ENCODE data around the gene PTPRA. TPM values are rescaled to one million over a fixed set of nuclear protein-coding genes. Genes with fewer than 3 reads are reported as not detected.
A peak's percentile ranks its signal among the peaks of the same experiment; 100 is the strongest.

PTPRA gene
- polyA plus RNA-seq, 1 experiment: 46.2 TPM

DNA sequence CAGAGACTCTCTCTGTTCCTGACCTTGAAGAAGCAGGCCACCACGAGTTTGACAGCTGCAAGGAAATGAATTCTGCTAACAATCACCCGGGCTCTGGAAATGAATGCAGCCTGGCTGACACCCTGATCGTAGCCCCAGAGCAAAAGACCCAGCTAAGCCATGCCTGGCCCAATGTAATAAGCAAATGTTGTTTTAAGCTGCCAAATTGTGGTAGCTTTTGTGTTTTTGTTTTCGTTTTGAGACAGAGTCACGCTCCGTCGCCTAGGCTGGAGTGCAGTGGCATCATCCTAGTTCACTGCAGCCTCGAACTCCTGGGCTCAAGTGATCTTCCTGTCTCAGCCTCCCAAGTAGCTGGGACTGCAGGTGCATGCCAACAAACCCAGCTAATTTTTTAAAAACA, 194.8 kb downstream of the PTPRA start:
- ChIA-PET POLR2A (no interaction called here), CTCF (no interaction called here)
- Histone ChIP-seq H3K4me3 (ENCODE audit: low read depth, low read length) (no peak overlapping the region), H3K36me3 (ENCODE audit: control insufficient read depth, insufficient read depth, low read length) (no peaks in the 10 kb centered on the region), H3K27me3 (ENCODE audit: control insufficient read depth, insufficient read depth, low read length) (peaks cover 6% of the 10 kb centered on the region)
- TF ChIP-seq, protein P1, sequence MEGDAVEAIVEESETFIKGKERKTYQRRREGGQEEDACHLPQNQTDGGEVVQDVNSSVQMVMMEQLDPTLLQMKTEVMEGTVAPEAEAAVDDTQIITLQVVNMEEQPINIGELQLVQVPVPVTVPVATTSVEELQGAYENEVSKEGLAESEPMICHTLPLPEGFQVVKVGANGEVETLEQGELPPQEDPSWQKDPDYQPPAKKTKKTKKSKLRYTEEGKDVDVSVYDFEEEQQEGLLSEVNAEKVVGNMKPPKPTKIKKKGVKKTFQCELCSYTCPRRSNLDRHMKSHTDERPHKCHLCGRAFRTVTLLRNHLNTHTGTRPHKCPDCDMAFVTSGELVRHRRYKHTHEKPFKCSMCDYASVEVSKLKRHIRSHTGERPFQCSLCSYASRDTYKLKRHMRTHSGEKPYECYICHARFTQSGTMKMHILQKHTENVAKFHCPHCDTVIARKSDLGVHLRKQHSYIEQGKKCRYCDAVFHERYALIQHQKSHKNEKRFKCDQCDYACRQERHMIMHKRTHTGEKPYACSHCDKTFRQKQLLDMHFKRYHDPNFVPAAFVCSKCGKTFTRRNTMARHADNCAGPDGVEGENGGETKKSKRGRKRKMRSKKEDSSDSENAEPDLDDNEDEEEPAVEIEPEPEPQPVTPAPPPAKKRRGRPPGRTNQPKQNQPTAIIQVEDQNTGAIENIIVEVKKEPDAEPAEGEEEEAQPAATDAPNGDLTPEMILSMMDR (IDR thresholded peaks at IDR 0.05; ENCODE audit: insufficient read depth, low read depth, low read length): no peak
- no peak for DNase-seq (ENCODE audit: low read depth)

DNA sequence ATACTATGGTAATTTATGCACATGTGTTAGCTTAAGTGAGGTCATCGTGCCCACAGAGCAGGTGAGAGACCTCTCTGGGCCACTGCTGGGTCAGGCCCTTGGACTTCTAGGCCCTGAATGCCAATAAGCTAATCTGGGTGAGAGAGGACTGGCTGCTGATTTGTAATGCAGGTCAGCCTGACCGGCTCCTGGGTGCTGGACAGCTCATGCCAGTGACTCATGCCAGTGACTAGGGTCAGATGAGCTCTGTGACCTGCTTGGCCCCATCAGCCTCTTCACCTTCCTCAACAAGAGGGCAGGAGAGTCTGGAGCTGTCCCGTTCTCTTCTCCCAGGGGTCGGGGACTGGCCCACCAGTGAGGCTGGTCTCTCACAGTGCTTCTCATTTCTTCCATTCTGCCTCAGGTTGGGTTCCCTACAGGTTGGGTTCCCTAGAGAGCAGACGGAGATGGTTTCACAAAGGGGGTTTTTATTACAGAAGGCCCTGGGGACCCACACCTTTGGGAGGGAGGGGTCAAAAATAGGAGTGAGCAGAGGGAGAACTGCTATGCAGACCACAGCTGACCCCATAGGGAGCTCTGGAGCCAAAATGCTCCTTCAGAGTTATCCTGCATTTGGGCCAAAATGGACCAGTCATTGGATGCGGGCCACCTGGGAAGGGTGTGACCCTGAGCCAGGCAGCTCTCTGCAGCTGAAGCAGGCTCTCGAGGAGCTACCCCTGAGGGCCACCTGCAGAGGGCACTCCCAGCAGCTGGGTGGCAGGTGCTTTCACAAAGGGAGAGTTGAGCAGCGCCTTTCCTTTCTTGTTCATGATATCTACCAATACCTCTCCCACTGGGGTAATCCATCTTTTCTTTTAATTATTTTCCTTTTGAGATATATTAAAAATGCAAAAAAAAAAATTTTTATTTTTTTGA, 196.0 kb downstream of the PTPRA start:
- TF ChIP-seq, protein P1 (IDR thresholded peaks at IDR 0.05; ENCODE audit: insufficient read depth, low read depth, low read length): no peak
- Histone ChIP-seq H3K36me3 (ENCODE audit: control insufficient read depth, insufficient read depth, low read length) (no peaks in the 10 kb centered on the region), H3K27me3 (ENCODE audit: control insufficient read depth, insufficient read depth, low read length) (peaks cover 8% of the 10 kb centered on the region), H3K4me3 (ENCODE audit: low read depth, low read length) (no peak overlapping the region)
- DNase-seq (ENCODE audit: low read depth): no peak
- ChIA-PET POLR2A (no interaction called here), CTCF (interaction anchor here (0.7 to 1.1 kb wide), 4 partner anchors 13 to 46 kb away, joined by 3 to 6 read pairs (median 3); no protein-coding TSS in a partner anchor)

DNA sequence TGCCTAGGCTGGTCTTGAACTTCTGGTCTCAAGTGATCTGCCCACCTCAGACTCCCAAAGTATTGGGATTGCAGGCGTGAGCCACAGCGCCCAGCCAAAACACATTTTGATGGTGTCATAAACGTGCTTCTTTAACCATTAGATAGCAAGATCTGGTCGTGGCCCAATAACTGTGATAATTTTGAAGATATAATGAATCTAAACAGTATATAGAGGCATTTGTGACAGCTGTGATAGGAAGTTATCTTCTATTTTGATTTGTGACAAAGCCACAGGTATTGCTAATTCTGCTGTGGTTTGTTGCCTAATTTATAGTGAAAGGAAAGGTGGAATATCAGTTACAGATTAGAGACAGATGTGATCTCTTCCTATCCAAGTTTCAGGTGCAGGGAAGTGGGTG, 197.4 kb downstream of the PTPRA start:
- H3K27me3 ChIP-seq (ENCODE audit: control insufficient read depth, insufficient read depth, low read length): peaks cover 8% of the 10 kb centered on the region
- TF ChIP-seq, protein P1 (IDR thresholded peaks at IDR 0.05; ENCODE audit: insufficient read depth, low read depth, low read length): no peak
- CTCF ChIA-PET: interaction anchor here (0.7 kb wide), 1 partner anchor 66 kb away, joined by 3 read pairs; no protein-coding TSS in a partner anchor

DNA sequence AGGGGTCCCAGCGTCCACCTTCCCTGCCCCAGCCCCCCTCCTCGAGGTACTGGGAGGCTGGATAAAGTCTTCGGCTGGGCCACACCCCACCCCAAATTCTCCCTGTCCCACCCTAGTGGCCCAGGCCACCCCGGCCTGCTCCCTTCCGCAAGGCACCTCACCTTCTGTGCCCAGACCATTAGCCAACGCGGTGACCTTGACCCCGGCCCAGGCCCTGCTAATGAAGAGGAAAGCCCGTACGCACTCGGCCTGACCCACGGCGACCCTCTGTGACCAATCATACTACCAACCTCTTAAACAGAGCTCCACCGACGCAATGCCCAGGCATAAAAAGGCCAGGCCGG, 198.0 kb downstream of the PTPRA start:
- POLR2A ChIA-PET: no interaction called here
- CTCF ChIA-PET: no interaction called here
- DNase-seq (ENCODE audit: low read depth): no peak
- Histone ChIP-seq H3K4me3 (ENCODE audit: low read depth, low read length) (peak overlapping the region; percentile 41), H3K36me3 (ENCODE audit: control insufficient read depth, insufficient read depth, low read length) (no peaks in the 10 kb centered on the region), H3K27me3 (ENCODE audit: control insufficient read depth, insufficient read depth, low read length) (peaks cover 8% of the 10 kb centered on the region)
- TF ChIP-seq, protein P1 (IDR thresholded peaks at IDR 0.05; ENCODE audit: insufficient read depth, low read depth, low read length): no peak

More for the DNA sequence above, 197.4 kb downstream of the PTPRA start:
- DNase-seq (ENCODE audit: low read depth): no peak
- Histone ChIP-seq H3K4me3 (ENCODE audit: low read depth, low read length) (no peak overlapping the region), H3K36me3 (ENCODE audit: control insufficient read depth, insufficient read depth, low read length) (no peaks in the 10 kb centered on the region)
- POLR2A ChIA-PET: no interaction called here

DNA sequence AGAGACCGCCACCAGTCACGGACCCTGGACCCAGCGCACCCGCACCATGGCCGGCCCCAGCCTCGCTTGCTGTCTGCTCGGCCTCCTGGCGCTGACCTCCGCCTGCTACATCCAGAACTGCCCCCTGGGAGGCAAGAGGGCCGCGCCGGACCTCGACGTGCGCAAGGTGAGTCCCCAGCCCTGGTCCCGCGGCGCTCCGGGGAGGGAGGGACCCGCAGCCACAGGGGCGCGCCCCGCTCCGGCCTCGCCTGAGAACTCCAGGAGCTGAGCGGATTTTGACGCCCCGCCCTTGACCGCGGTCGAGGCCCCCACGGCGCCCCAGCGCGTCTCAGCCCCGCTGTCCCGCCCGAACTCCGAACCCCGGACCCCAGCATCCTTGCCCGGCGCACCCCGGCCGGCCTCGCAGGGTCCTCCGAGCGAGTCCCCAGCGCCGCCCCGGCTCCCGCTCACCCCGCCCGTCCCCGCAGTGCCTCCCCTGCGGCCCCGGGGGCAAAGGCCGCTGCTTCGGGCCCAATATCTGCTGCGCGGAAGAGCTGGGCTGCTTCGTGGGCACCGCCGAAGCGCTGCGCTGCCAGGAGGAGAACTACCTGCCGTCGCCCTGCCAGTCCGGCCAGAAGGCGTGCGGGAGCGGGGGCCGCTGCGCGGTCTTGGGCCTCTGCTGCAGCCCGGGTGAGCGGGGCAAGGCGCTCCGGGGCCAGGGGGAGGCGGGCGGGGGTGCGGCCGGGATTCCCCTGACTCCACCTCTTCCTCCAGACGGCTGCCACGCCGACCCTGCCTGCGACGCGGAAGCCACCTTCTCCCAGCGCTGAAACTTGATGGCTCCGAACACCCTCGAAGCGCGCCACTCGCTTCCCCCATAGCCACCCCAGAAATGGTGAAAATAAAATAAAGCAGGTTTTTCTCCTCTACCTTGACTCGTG, 198.6 kb downstream of the PTPRA start, which contains the start of gene OXT:
TSS of gene OXT (plus strand) at position 11 of the 920 bp plus-strand sequence. CDS start at position 47, 36 bp downstream.
- ChIA-PET POLR2A (no interaction called here), CTCF (interaction anchor here (3.5 kb wide), 1 partner anchor 18 kb away, joined by 15 read pairs; no protein-coding TSS in a partner anchor)
- no peak for DNase-seq (ENCODE audit: low read depth)
- TF ChIP-seq, protein P1 (IDR thresholded peaks at IDR 0.05; ENCODE audit: insufficient read depth, low read depth, low read length): no peak
- H3K4me3 ChIP-seq (ENCODE audit: low read depth, low read length): peak within 1 kb of the TSS; percentile 41
- no peaks in the 10 kb centered on the region for H3K36me3 ChIP-seq (ENCODE audit: control insufficient read depth, insufficient read depth, low read length)
- H3K27me3 ChIP-seq (ENCODE audit: control insufficient read depth, insufficient read depth, low read length): peaks cover 8% of the 10 kb centered on the region
